HepG2 (cell line): ENCODE measurements around the gene CAMK2D. TPM values are rescaled to one million over a fixed set of nuclear protein-coding genes. Genes with fewer than 3 reads are reported as not detected.

ENCODE experiments used
- ATAC-seq: fragments of 200-7000 bp; cut with Tn5 transposase; 3 replicates; pipeline ENCODE4 v1.9.1; 2020; ENCODE audit warnings: mild to moderate bottlenecking, moderate library complexity
- BruUV-seq: library from RNA; stranded (reverse); fragments of 400-500 nt; replicated peaks from 2 replicates; lab custom pipeline; 2021; lab: Mats Ljungman, UMichigan
- CTCF ChIA-PET: fragments of 300-600 bp; formaldehyde crosslinking; extraction: SDS; loops from one replicate; lab custom pipeline; 2021; ENCODE audit warnings: low total read pairs, inconsistent platforms, low intra/inter-chr PET ratio; lab: Yijun Ruan, JAX
- POLR2A ChIA-PET: fragments of 350-600 bp; sonication (Branson Sonifier 250); formaldehyde crosslinking; loops from one replicate; lab custom pipeline; 2020; ENCODE audit warnings: antibody characterized with exemption, inconsistent platforms; lab: Yijun Ruan, JAX
- DNase-seq: peaks from one replicate; pipeline ENCODE4 v3.0.0-alpha.2; 2015; ENCODE audit warnings: low spot score
- FAIRE-seq: peaks from 3 replicates; lab custom pipeline; 2011; peaks lifted over from hg19 to GRCh38; lab: Jason Lieb, UNC
- H2AFZ ChIP-seq: one replicate; pipeline ENCODE4 v1.6.1; 2011; ENCODE audit warnings: low read length, inconsistent platforms
- H3K27ac ChIP-seq: fragments of 300-600 bp; 3 replicates; pipeline ENCODE4 v1.8.0; 2011; ENCODE audit warnings: mixed run types, mild to moderate bottlenecking, mixed read lengths, low read length, inconsistent platforms; ENCODE audit not compliant: insufficient read depth; ENCODE audit errors: extremely low read length
- H3K27me3 ChIP-seq, 2 experiments: fragments of 200-600 bp in 1 of 2; 2 replicates in 1 of 2; 3 replicates in 1 of 2; pipeline versions ENCODE4 v1.6.0 to v1.8.0; 2011; ENCODE audit warnings: low read length in 2 of 2, mild to moderate bottlenecking in 2 of 2, moderate library complexity in 2 of 2, inconsistent platforms in 1 of 2; ENCODE audit not compliant: insufficient read depth in 2 of 2, control insufficient read depth in 1 of 2
- H3K36me3 ChIP-seq, 2 experiments: fragments of 200-600 bp in 1 of 2; replicated peaks in 1 of 2; 2 replicates in 1 of 2; 3 replicates in 1 of 2; pipeline versions ENCODE4 v1.5.1 to v1.8.0; 2011; ENCODE audit warnings: low read length in 2 of 2, inconsistent platforms in 1 of 2; ENCODE audit not compliant: insufficient read depth in 2 of 2, control insufficient read depth in 1 of 2
- H3K4me1 ChIP-seq: 2 replicates; pipeline ENCODE4 v1.5.1; 2012; ENCODE audit warnings: low read length, inconsistent platforms; ENCODE audit not compliant: insufficient read depth
- H3K4me2 ChIP-seq: 2 replicates; pipeline ENCODE4 v1.6.0; 2011; ENCODE audit warnings: low read depth, low read length, inconsistent platforms
- H3K4me3 ChIP-seq, 3 experiments: fragments of 200-600 bp in 1 of 3; sonication (generic), shearing (Covaris generic) in 1 of 3; replicated peaks in 1 of 3; 2 replicates each; pipeline ENCODE4 v1.5.1; 2011 to 2016; ENCODE audit warnings: low read length in 3 of 3, inconsistent platforms in 2 of 3, low read depth in 2 of 3, mild to moderate bottlenecking in 2 of 3, control low read depth in 1 of 3, mixed read lengths in 1 of 3; ENCODE audit not compliant: insufficient read depth in 1 of 3
- H3K79me2 ChIP-seq: one replicate; pipeline ENCODE4 v1.6.1; 2011; ENCODE audit warnings: low read length, inconsistent platforms; ENCODE audit not compliant: insufficient read depth
- H3K9ac ChIP-seq: 2 replicates; pipeline ENCODE4 v1.6.0; 2011; ENCODE audit warnings: mild to moderate bottlenecking, low read depth, low read length, inconsistent platforms; ENCODE audit not compliant: insufficient read depth
- H3K9me3 ChIP-seq: 2 replicates; pipeline ENCODE4 v1.5.1; 2012; ENCODE audit warnings: mild to moderate bottlenecking, low read length
- H4K20me1 ChIP-seq: 2 replicates; pipeline ENCODE4 v1.6.0; 2011; ENCODE audit warnings: inconsistent platforms, mild to moderate bottlenecking, low read length, moderate library complexity; ENCODE audit not compliant: insufficient read depth
- RXRB ChIP-seq: IDR thresholded peaks from 2 replicates; pipeline ENCODE4 v1.6.1; 2016; ENCODE audit warnings: borderline replicate concordance, missing genetic modification reagents, missing compliant biosample characterization
- ZSCAN31 ChIP-seq: sonication (generic); formaldehyde crosslinking; IDR thresholded peaks from 2 replicates; pipeline ENCODE4 v1.5.0; 2020; ENCODE audit warnings: low read depth, mild to moderate bottlenecking, missing genetic modification reagents
- WGBS: methylation state at CpG from one replicate; pipeline ENCODE4 v1.1.6; 2017; ENCODE audit warnings: low lambda C conversion rate; 5-methylcytosine and 5-hydroxymethylcytosine counted together
- in situ Hi-C: cut with HindIII; loops from 2 replicates; pipeline ENCODE4 v1.10.0; 2017; ENCODE audit warnings: low pct_unique_long_range_greater_than_20kb; ENCODE audit not compliant: extremely low pct_ligation_motif_present
- intact Hi-C: fragments of 100-400 bp; cut with micrococcal nuclease; formaldehyde crosslinking; loops from one replicate; pipeline ENCODE4 v1.10.0; 2022; ENCODE audit not compliant: unreplicated experiment
- polyA plus RNA-seq, 8 experiments: library from polyadenylated mRNA; depleted of rRNA in 3 of 8; stranded (reverse) in 7 of 8; unstranded in 1 of 8; fragments of >200 nt; fragmentation: Illumina TruSeq in 4 of 8; extraction: Trizol in 4 of 8; gene quantifications; 2 replicates each; pipeline versions ENCODE4 v1.2.1 to v1.2.3, GENCODE V29; 2011 to 2016; ENCODE audit warnings: low read depth in 4 of 8, missing spikeins in 1 of 8, mixed read lengths in 1 of 8; ENCODE audit not compliant: insufficient read depth in 1 of 8
- total RNA-seq, 5 experiments: library from RNA; depleted of rRNA; stranded (reverse); fragments of >200 nt; fragmentation: Illumina TruSeq; extraction: Trizol; gene quantifications; 2 replicates each; pipeline ENCODE4 v1.2.3, GENCODE V29; 2016; ENCODE audit warnings: low read depth in 1 of 5
- TF ChIP-seq, protein P1 (sequence below): IDR thresholded peaks from 2 replicates; pipeline ENCODE4 v1.6.1; 2012; ENCODE audit warnings: inconsistent platforms
- TF ChIP-seq, protein P2 (sequence below): IDR thresholded peaks from 2 replicates; pipeline ENCODE4 v1.4.0; 2020; ENCODE audit warnings: mild to moderate bottlenecking, missing genetic modification reagents

CAMK2D gene
- total and polyA plus RNA-seq, 2 of the 13 experiments (the other 11 are each of a cell fraction or from before 2014, with no cell fraction given): 18.0 to 65.4 TPM

DNA sequence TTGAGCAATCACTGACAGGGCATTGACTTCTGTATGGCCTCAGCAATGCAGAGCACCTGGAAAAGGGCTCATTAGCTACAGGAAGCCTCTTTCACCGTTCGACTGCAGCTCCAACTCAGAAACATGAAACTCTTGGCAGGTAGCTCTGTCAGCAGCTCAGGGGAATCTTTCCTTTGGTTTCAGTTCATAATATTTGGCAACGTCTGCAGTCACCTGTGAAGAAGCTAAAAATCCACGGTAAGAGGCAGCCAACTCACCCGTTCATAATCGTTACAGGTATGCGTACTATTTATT, 354.9 kb downstream of the CAMK2D start:
- Histone ChIP-seq H3K79me2 (no peaks in the 10 kb centered on the region), H3K4me1 (peaks cover 56% of the 10 kb centered on the region), H3K27me3 (no peaks in the 10 kb centered on the region), H3K36me3 (no peaks in the 10 kb centered on the region), H4K20me1 (no peaks in the 10 kb centered on the region), H3K27ac (peak overlapping the region; percentile 4), H3K9ac (0 out of 2 replicates have a peak overlapping the region, but pooled peaks have one; percentile 5), H3K4me2 (peak overlapping the region; percentile 65), H3K9me3 (no peaks in the 10 kb centered on the region), H3K4me3 (peak overlapping the region in 2 of 3 experiments; percentile 11 to 13; a peak in 1 of 6 replicates), H2AFZ (no peak overlapping the region)
- BruUV-seq: no TSS peak
- CTCF ChIA-PET: no interaction called here
- in situ Hi-C loops: no loop called here
- ATAC-seq (0 out of 3 replicates have a peak, but pooled peaks have one; percentile 7), FAIRE-seq (no peak), DNase-seq (no peak)
- TF ChIP-seq RXRB (CRISPR knock-in tag): no peak
- TF ChIP-seq, protein P1, sequence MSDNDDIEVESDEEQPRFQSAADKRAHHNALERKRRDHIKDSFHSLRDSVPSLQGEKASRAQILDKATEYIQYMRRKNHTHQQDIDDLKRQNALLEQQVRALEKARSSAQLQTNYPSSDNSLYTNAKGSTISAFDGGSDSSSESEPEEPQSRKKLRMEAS: no peak
- TF ChIP-seq ZSCAN31 (CRISPR knock-in tag): no peak
- TF ChIP-seq, protein P2, sequence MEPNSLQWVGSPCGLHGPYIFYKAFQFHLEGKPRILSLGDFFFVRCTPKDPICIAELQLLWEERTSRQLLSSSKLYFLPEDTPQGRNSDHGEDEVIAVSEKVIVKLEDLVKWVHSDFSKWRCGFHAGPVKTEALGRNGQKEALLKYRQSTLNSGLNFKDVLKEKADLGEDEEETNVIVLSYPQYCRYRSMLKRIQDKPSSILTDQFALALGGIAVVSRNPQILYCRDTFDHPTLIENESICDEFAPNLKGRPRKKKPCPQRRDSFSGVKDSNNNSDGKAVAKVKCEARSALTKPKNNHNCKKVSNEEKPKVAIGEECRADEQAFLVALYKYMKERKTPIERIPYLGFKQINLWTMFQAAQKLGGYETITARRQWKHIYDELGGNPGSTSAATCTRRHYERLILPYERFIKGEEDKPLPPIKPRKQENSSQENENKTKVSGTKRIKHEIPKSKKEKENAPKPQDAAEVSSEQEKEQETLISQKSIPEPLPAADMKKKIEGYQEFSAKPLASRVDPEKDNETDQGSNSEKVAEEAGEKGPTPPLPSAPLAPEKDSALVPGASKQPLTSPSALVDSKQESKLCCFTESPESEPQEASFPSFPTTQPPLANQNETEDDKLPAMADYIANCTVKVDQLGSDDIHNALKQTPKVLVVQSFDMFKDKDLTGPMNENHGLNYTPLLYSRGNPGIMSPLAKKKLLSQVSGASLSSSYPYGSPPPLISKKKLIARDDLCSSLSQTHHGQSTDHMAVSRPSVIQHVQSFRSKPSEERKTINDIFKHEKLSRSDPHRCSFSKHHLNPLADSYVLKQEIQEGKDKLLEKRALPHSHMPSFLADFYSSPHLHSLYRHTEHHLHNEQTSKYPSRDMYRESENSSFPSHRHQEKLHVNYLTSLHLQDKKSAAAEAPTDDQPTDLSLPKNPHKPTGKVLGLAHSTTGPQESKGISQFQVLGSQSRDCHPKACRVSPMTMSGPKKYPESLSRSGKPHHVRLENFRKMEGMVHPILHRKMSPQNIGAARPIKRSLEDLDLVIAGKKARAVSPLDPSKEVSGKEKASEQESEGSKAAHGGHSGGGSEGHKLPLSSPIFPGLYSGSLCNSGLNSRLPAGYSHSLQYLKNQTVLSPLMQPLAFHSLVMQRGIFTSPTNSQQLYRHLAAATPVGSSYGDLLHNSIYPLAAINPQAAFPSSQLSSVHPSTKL: no peak
- intact Hi-C loops: no loop called here
- 11% methylated on average over 7 of the region's 7 CpGs for WGBS
- POLR2A ChIA-PET: no interaction called here
